Adrenal gland (tissue), 12 donors: ENCODE measurements around the gene NEGR1. TPM values are rescaled to one million over a fixed set of nuclear protein-coding genes. Genes with fewer than 3 reads are reported as not detected.

Experiments used
- DNase-seq, 7 donors: peaks; one replicate each; pipeline ENCODE4 v3.0.0-alpha.2; 2019 to 2020
- H3K27ac ChIP-seq, 5 donors: fragments of 200-600 bp; sonication (generic) in 4 of 5; 1 replicate in 3 of 5; 2 replicates in 2 of 5; pipeline versions ENCODE4 v1.5.1 to v1.8.0; 2016 to 2020; ENCODE audit warnings: mild to moderate bottlenecking in 1 of 5
- H3K27me3 ChIP-seq: fragments of 200-600 bp; 2 replicates; pipeline ENCODE4 v1.8.0; 2021
- H3K36me3 ChIP-seq, 2 donors: fragments of 200-600 bp; replicated peaks in 1 of 2; 1 replicate in 1 of 2; 2 replicates in 1 of 2; pipeline versions ENCODE4 v1.5.1 to v1.8.0; 2018 to 2022
- H3K4me1 ChIP-seq, 2 donors: fragments of 200-600 bp; replicated peaks in 1 of 2; 1 replicate in 1 of 2; 2 replicates in 1 of 2; pipeline versions ENCODE4 v1.5.1 to v1.8.0; 2018 to 2021
- H3K4me3 ChIP-seq, 4 donors: fragments of 200-600 bp; sonication (generic) in 3 of 4; one replicate each; pipeline ENCODE4 v1.5.1; 2016 to 2018
- H3K9me3 ChIP-seq, 3 donors: fragments of 200-600 bp; sonication (generic) in 1 of 3; replicated peaks in 1 of 3; 1 replicate in 2 of 3; 2 replicates in 1 of 3; pipeline versions ENCODE4 v1.5.1 to v1.8.0; 2016 to 2021
- POLR2A ChIP-seq, 2 donors: fragments of 450-650 bp; IDR thresholded peaks; one replicate each; pipeline ENCODE4 v1.6.1; 2017; ENCODE audit warnings: antibody characterized with exemption in 2 of 2, mild to moderate bottlenecking in 2 of 2, moderate library complexity in 1 of 2
- WGBS, 4 donors: extraction: QIAGEN DNeasy Blood & Tissue Kit in 2 of 4; methylation state at CpG; one replicate each; pipeline versions ENCODE4 v1.1.5 to v1.1.7; 2013 to 2017; 5-methylcytosine and 5-hydroxymethylcytosine counted together
- intact Hi-C, 2 donors: fragments of 100-400 bp; cut with DNase I; formaldehyde crosslinking; loops; one replicate each; pipeline versions ENCODE4 v1.14.1 to v1.15.0; 2022 to 2023
- polyA plus RNA-seq, 3 donors: library from polyadenylated mRNA; stranded (reverse); fragments of 200-250 nt in 2 of 3; fragments of 350-450 nt in 1 of 3; fragmentation: Illumina TruSeq in 1 of 3; extraction: RNeasy Lipid Tissue Mini Kit (QIAGEN cat#74804) in 1 of 3; gene quantifications; one replicate each; pipeline ENCODE4 v1.2.3, GENCODE V29; 2013 to 2014
- total RNA-seq, 9 donors: library from RNA; depleted of rRNA in 4 of 9; stranded (reverse); fragments of >200 nt in 4 of 9; fragments of 120-200 nt in 1 of 9; fragmentation: NEBNext Ultra II Directional in 1 of 9; extraction: Animal tissue kit (Norgen Biotek cat#: 25700) in 1 of 9; gene quantifications; one replicate each; pipeline versions ENCODE4 v1.1.0 to v1.2.4, GENCODE V29; 2013 to 2023
- TF ChIP-seq, protein P1 (sequence below), 6 experiments: fragments of 450-650 bp in 4 of 6; fragments of 200-600 bp in 2 of 6; sonication (generic) in 1 of 6; IDR thresholded peaks; 1 replicate in 5 of 6; 2 replicates in 1 of 6; pipeline versions ENCODE4 v1.5.1 to v1.8.0; 2016 to 2021; ENCODE audit warnings: antibody characterized with exemption in 6 of 6, mild to moderate bottlenecking in 2 of 6, moderate library complexity in 1 of 6
- donor health status: healthy with polysubstance abuse.
- donor health status: Bipolar disorder and iron deficiency.
- donor health status: DM: yes; HTN: yes; CAD: no.
- donor health status: DM: no; HTN: no; CAD: no.
- donor health status: DM: no; HTN: no; CAD: no.
- donor health status: DM: yes; HTN: yes; CAD: no.

The NEGR1 gene
- total and polyA plus RNA-seq, 12 donors = 1.1 to 7.4 (median 4.0) TPM

DNA sequence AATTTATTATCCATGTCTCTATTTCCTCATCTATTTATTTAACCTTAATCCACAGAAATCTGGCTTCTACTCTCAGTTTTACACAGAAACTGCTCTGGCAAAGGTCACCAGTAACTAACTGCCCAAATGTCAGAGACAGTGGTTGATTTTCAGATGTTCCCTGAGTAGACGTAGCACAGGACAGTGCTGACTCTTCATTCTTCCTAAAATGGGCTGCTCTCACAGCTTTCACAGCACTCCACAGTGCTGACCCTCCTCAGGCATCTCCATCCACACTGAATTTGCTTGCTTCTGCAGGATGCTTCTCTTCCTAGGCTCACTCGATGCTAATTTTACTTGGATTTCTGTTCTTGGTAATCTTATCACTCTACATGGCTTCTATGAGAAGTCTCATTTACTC is 693.3 kb downstream of the NEGR1 start:
- no peak for DNase-seq
- no peak overlapping the region for H3K27ac ChIP-seq
- no peaks in the 10 kb centered on the region for H3K9me3 ChIP-seq
- WGBS, 4 donors = 46 to 51% (median 48%) methylated on average over 2 of the region's 2 CpGs
- intact Hi-C loops = no loop called here
- no peaks in the 10 kb centered on the region for H3K36me3 ChIP-seq
- no peak for TF ChIP-seq POLR2A (IDR thresholded peaks at IDR 0.05)
- TF ChIP-seq, protein P1, sequence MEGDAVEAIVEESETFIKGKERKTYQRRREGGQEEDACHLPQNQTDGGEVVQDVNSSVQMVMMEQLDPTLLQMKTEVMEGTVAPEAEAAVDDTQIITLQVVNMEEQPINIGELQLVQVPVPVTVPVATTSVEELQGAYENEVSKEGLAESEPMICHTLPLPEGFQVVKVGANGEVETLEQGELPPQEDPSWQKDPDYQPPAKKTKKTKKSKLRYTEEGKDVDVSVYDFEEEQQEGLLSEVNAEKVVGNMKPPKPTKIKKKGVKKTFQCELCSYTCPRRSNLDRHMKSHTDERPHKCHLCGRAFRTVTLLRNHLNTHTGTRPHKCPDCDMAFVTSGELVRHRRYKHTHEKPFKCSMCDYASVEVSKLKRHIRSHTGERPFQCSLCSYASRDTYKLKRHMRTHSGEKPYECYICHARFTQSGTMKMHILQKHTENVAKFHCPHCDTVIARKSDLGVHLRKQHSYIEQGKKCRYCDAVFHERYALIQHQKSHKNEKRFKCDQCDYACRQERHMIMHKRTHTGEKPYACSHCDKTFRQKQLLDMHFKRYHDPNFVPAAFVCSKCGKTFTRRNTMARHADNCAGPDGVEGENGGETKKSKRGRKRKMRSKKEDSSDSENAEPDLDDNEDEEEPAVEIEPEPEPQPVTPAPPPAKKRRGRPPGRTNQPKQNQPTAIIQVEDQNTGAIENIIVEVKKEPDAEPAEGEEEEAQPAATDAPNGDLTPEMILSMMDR (IDR thresholded peaks at IDR 0.05) = no peak
- H3K4me3 ChIP-seq = no peak overlapping the region
- H3K27me3 ChIP-seq = no peaks in the 10 kb centered on the region
- no peaks in the 10 kb centered on the region for H3K4me1 ChIP-seq

DNA sequence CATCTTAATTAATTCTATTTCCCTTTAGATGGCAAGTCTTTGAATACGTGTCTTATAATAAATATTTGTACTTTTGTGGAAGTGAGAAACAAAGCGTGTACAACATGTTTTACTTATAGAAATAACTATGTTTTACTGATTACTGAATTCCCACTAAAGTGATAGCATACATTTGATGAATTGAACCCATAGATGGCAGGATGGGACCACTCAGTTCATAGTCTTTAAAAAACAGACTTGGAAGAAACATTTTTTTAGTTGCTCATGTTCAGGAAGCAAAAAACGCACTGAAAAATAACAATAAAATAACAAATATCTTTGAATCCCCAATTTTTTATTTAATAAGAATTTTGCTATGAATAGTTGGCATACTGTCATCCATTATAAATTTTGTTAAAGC is 694.4 kb downstream of the NEGR1 start:
- DNase-seq = no peak
- Histone ChIP-seq H3K27ac (no peak overlapping the region), H3K36me3 (no peaks in the 10 kb centered on the region), H3K4me3 (no peak overlapping the region), H3K27me3 (no peaks in the 10 kb centered on the region), H3K9me3 (no peaks in the 10 kb centered on the region), H3K4me1 (no peaks in the 10 kb centered on the region)
- TF ChIP-seq, protein P1 (IDR thresholded peaks at IDR 0.05) = peak in 1 of 6 experiments; percentile 25
- TF ChIP-seq POLR2A (IDR thresholded peaks at IDR 0.05) = no peak
- WGBS, 4 donors = 42 to 45% (median 43%) methylated on average over 3 of the region's 3 CpGs
- intact Hi-C loops = no loop called here

DNA sequence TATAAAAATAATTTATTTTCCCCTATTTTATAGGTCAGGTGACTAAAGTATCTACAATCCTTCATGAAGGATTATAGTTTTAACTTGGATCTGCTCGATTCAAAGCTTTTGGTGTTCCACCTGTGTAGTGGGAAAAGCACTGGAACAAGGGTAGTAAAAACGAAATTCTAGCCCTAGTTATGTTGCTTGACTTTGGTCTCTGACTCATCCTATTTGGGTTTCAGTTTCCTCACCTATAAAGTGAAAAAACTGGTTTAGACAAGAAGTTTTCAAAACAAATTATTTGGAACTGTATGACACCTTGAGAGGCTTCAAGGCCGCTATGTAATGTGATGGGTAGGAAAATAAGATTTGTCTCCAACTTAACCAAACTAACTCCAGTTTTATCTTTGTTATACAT is 696.3 kb downstream of the NEGR1 start:
- no peaks in the 10 kb centered on the region for H3K36me3 ChIP-seq
- no peak for DNase-seq
- 63 to 72% (median 65%) methylated on average over 3 of the region's 3 CpGs for WGBS, 4 donors
- intact Hi-C loops = no loop called here
- H3K27me3 ChIP-seq = no peaks in the 10 kb centered on the region
- no peaks in the 10 kb centered on the region for H3K9me3 ChIP-seq
- no peak overlapping the region for H3K27ac ChIP-seq
- no peak overlapping the region for H3K4me3 ChIP-seq
- H3K4me1 ChIP-seq = no peaks in the 10 kb centered on the region
- TF ChIP-seq, protein P1 (IDR thresholded peaks at IDR 0.05) = no peak
- TF ChIP-seq POLR2A (IDR thresholded peaks at IDR 0.05) = no peak

DNA sequence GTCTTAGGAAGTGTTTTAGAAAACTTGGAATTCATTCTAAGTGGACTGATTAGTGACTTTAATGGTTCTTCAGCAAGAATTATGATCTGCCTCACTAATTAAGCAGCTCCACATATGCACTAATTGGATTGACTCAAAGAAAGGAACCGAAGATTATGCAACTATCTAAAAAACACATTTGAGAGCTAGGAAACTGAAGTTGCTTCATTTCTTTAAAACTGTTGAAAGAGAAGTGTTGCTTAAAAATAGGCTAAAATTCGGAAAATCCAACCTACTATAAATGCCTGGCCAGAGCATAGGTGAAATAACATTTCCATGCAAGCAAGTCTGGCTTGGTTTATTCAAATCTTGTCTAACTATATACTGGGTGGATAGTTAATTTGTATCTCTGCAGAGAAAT is 698.6 kb downstream of the NEGR1 start:
- no peaks in the 10 kb centered on the region for H3K9me3 ChIP-seq
- intact Hi-C loops = no loop called here
- WGBS, 4 donors = 56 to 68% (median 61%) methylated on average over 2 of the region's 2 CpGs

More for the DNA sequence above, 698.6 kb downstream of the NEGR1 start:
- Histone ChIP-seq H3K36me3 (no peaks in the 10 kb centered on the region), H3K4me3 (no peak overlapping the region), H3K4me1 (no peaks in the 10 kb centered on the region), H3K27me3 (no peaks in the 10 kb centered on the region), H3K27ac (no peak overlapping the region)
- TF ChIP-seq, protein P1 (IDR thresholded peaks at IDR 0.05) = no peak
- no peak for TF ChIP-seq POLR2A (IDR thresholded peaks at IDR 0.05)
- no peak for DNase-seq
